A172 (cell line): ENCODE results near the gene ARHGAP42. TPM values are rescaled to one million over a fixed set of nuclear protein-coding genes. Genes with fewer than 3 reads are reported as not detected.

Experiments used
- DNase-seq: peaks from one replicate; pipeline ENCODE4 v3.0.0-alpha.2; 2015; ENCODE audit warnings: low spot score
- total RNA-seq: library from RNA; depleted of rRNA; stranded (reverse); fragments of >200 nt; shearing (Covaris generic); gene quantifications from 2 replicates; pipeline ENCODE4 v1.2.3, GENCODE V29; 2014

Gene ARHGAP42
- total RNA-seq, 1 experiment from 2014 or later = 17.1 TPM

- peak; percentile 26 for DNase-seq
These were observed 4.7 kb upstream of the ARHGAP42 start for GRCh38 chr11:100682247-100682969.

GRCh38 chr11:100683126-100683525 is 4.0 kb upstream of the ARHGAP42 start:
- DNase-seq = no peak

GRCh38 chr11:100684101-100685065 is 2.7 kb upstream of the ARHGAP42 start:
- peak; percentile 30 for DNase-seq

GRCh38 chr11:100686476-100687053 is 523 bp upstream of the ARHGAP42 start:
- DNase-seq = no peak

- peak; percentile 66 for DNase-seq
These were observed 725 bp downstream of the ARHGAP42 start for GRCh38 chr11:100687630-100688395.

- no peak for DNase-seq
These were observed 2.1 kb downstream of the ARHGAP42 start for GRCh38 chr11:100689141-100689540.

GRCh38 chr11:100691896-100692653 is 5.0 kb downstream of the ARHGAP42 start:
- DNase-seq = no peak

- DNase-seq = no peak
These were observed 8.8 kb downstream of the ARHGAP42 start for GRCh38 chr11:100695911-100696310.

GRCh38 chr11:100703139-100703538 is 16.1 kb downstream of the ARHGAP42 start:
- no peak for DNase-seq

- DNase-seq = no peak
These were observed 16.9 kb downstream of the ARHGAP42 start for GRCh38 chr11:100703801-100704575.

GRCh38 chr11:100705447-100705846 is 18.4 kb downstream of the ARHGAP42 start:
- DNase-seq = no peak

- DNase-seq = no peak
These were observed 19.1 kb downstream of the ARHGAP42 start for GRCh38 chr11:100706179-100706578.

- no peak for DNase-seq
These were observed 22.3 kb downstream of the ARHGAP42 start for GRCh38 chr11:100709233-100709957.

GRCh38 chr11:100711984-100712383 is 24.9 kb downstream of the ARHGAP42 start:
- no peak for DNase-seq

- no peak for DNase-seq
These were observed 25.5 kb downstream of the ARHGAP42 start for GRCh38 chr11:100712583-100712982.

- no peak for DNase-seq
These were observed 28.2 kb downstream of the ARHGAP42 start for GRCh38 chr11:100715165-100715761.

- no peak for DNase-seq
These were observed 29.8 kb downstream of the ARHGAP42 start for GRCh38 chr11:100716838-100717237.

- DNase-seq = no peak
These were observed 32.3 kb downstream of the ARHGAP42 start for GRCh38 chr11:100719362-100719761.

GRCh38 chr11:100719809-100720221 is 32.7 kb downstream of the ARHGAP42 start:
- DNase-seq = peak; percentile 77
